GM12878 (cell line): ENCODE data around the gene CDKN2B-AS1. TPM values are rescaled to one million over a fixed set of nuclear protein-coding genes. Genes with fewer than 3 reads are reported as not detected.
A peak's percentile ranks its signal among the peaks of the same experiment; 100 is the strongest.

Experiments used
- ATAC-seq: fragments of 200-7000 bp; cut with Tn5 transposase; 3 replicates; pipeline ENCODE4 v1.9.1; 2020; ENCODE audit warnings: mild to moderate bottlenecking, moderate library complexity
- BruUV-seq: library from RNA; stranded (reverse); fragments of 400-500 nt; replicated peaks from 2 replicates; lab custom pipeline; 2021; lab: Mats Ljungman, UMichigan
- CTCF ChIA-PET: fragments of 300-600 bp; sonication (Branson Sonifier 250); formaldehyde crosslinking; extraction: SDS; loops from one replicate; lab custom pipeline; 2021; ENCODE audit warnings: inconsistent platforms; lab: Yijun Ruan, JAX
- POLR2A ChIA-PET: fragments of 350-600 bp; formaldehyde crosslinking; extraction: SDS; loops from one replicate; lab custom pipeline; 2021; ENCODE audit warnings: inconsistent platforms; lab: Charles Lee
- RAD21 ChIA-PET: fragments of 300-600 bp; sonication (Branson Sonifier 250); formaldehyde crosslinking; loops from one replicate; lab custom pipeline; 2023; ENCODE audit warnings: antibody characterized with exemption; ENCODE audit not compliant: unreplicated experiment; lab: Charles Lee
- SMC1A ChIA-PET: fragments of 300-600 bp; sonication (Branson Sonifier 250); formaldehyde crosslinking; loops from one replicate; lab custom pipeline; 2023; ENCODE audit not compliant: unreplicated experiment, uncharacterized antibody; lab: Charles Lee
- DNase-seq: peaks from one replicate; pipeline ENCODE4 v3.0.0-alpha.2; 2011; ENCODE audit warnings: low read depth, low spot score
- FAIRE-seq: peaks from 3 replicates; lab custom pipeline; 2011; peaks lifted over from hg19 to GRCh38; lab: Jason Lieb, UNC
- H2AFZ ChIP-seq: 2 replicates; pipeline ENCODE4 v1.6.0; 2011; ENCODE audit warnings: low read depth, low read length, control low read depth; ENCODE audit not compliant: control insufficient read depth
- H3K27ac ChIP-seq: 2 replicates; pipeline ENCODE4 v1.5.1; 2011; ENCODE audit warnings: control low read depth; ENCODE audit not compliant: control insufficient read depth, insufficient read depth
- H3K27me3 ChIP-seq, 2 experiments: replicated peaks in 1 of 2; 2 replicates each; pipeline versions ENCODE4 v1.6.0 to v1.6.1; 2011; ENCODE audit warnings: low read length in 1 of 2; ENCODE audit not compliant: control insufficient read depth in 2 of 2, insufficient read depth in 2 of 2
- H3K36me3 ChIP-seq, 2 experiments: 2 replicates each; pipeline ENCODE4 v1.5.1; 2011; ENCODE audit warnings: low read length in 1 of 2; ENCODE audit not compliant: control insufficient read depth in 2 of 2, insufficient read depth in 2 of 2
- H3K4me1 ChIP-seq: 2 replicates; pipeline ENCODE4 v1.6.1; 2011; ENCODE audit warnings: mild to moderate bottlenecking, low read length, moderate library complexity, mixed read lengths; ENCODE audit not compliant: control insufficient read depth, insufficient read depth
- H3K4me2 ChIP-seq: 2 replicates; pipeline ENCODE4 v1.6.0; 2011; ENCODE audit warnings: control low read depth; ENCODE audit not compliant: control insufficient read depth, insufficient read depth
- H3K4me3 ChIP-seq: fragments of 200-600 bp; sonication (generic); 2 replicates; pipeline ENCODE4 v1.5.1; 2016
- H3K79me2 ChIP-seq: 2 replicates; pipeline ENCODE4 v1.6.0; 2011; ENCODE audit warnings: low read length; ENCODE audit not compliant: control insufficient read depth, insufficient read depth
- H3K9ac ChIP-seq: 2 replicates; pipeline ENCODE4 v1.8.0; 2011; ENCODE audit warnings: low read length, control low read depth, mixed read lengths; ENCODE audit not compliant: control insufficient read depth, insufficient read depth
- H3K9me3 ChIP-seq: replicated peaks from 3 replicates; pipeline ENCODE4 v1.5.1; 2011; ENCODE audit warnings: mild to moderate bottlenecking, low read length; ENCODE audit not compliant: control insufficient read depth, insufficient read depth
- H4K20me1 ChIP-seq: 2 replicates; pipeline ENCODE4 v1.6.0; 2011; ENCODE audit not compliant: control insufficient read depth, insufficient read depth
- BCL11A ChIP-seq: IDR thresholded peaks from 2 replicates; pipeline ENCODE4 v1.6.1; 2011; ENCODE audit warnings: low read depth, low read length
- CHD2 ChIP-seq: IDR thresholded peaks from 2 replicates; pipeline ENCODE4 v1.6.1; 2011; ENCODE audit warnings: low read depth, low read length, improper control_type of control experiment, borderline replicate concordance
- EED ChIP-seq: sonication (generic); IDR thresholded peaks from 2 replicates; pipeline ENCODE4 v1.6.1; 2016; ENCODE audit warnings: antibody characterized with exemption, low read depth
- EGR1 ChIP-seq, 2 experiments: IDR thresholded peaks; 1 replicate in 1 of 2; 2 replicates in 1 of 2; pipeline ENCODE4 v1.6.1; 2011 to 2012; ENCODE audit warnings: low read depth in 2 of 2, low read length in 2 of 2, borderline replicate concordance in 1 of 2, mild to moderate bottlenecking in 1 of 2, moderate library complexity in 1 of 2
- JUND ChIP-seq: IDR thresholded peaks from 2 replicates; pipeline ENCODE4 v1.6.1; 2012; ENCODE audit warnings: low read depth, mild to moderate bottlenecking, low read length, improper control_type of control experiment, moderate library complexity
- MTA2 ChIP-seq: fragments of 450-650 bp; IDR thresholded peaks from 2 replicates; pipeline ENCODE4 v1.6.1; 2016; ENCODE audit warnings: low read depth, mild to moderate bottlenecking, moderate library complexity
- MTA3 ChIP-seq: IDR thresholded peaks from 2 replicates; pipeline ENCODE4 v1.6.1; 2012; ENCODE audit warnings: low read length, inconsistent platforms, borderline replicate concordance
- NFXL1 ChIP-seq: fragments of 450-650 bp; IDR thresholded peaks from 2 replicates; pipeline ENCODE4 v1.6.1; 2017; ENCODE audit warnings: antibody characterized with exemption, mild to moderate bottlenecking, borderline replicate concordance
- PML ChIP-seq: IDR thresholded peaks from 2 replicates; pipeline ENCODE4 v1.6.1; 2012; ENCODE audit warnings: low read length, inconsistent platforms
- RFX5 ChIP-seq: IDR thresholded peaks from 2 replicates; pipeline ENCODE4 v1.6.1; 2011; ENCODE audit warnings: low read depth, low read length, improper control_type of control experiment
- SIN3A ChIP-seq: IDR thresholded peaks from 2 replicates; pipeline ENCODE4 v1.6.1; 2012; ENCODE audit warnings: low read depth, low read length, improper control_type of control experiment
- SIX5 ChIP-seq: IDR thresholded peaks from 2 replicates; pipeline ENCODE4 v1.6.1; 2011; ENCODE audit warnings: mild to moderate bottlenecking, low read depth, low read length, moderate library complexity; ENCODE audit not compliant: severe bottlenecking
- SUZ12 ChIP-seq: fragments of 200-600 bp; sonication (generic); IDR thresholded peaks from one replicate; pipeline ENCODE4 v1.6.1; 2018; ENCODE audit warnings: antibody characterized with exemption, mild to moderate bottlenecking; ENCODE audit not compliant: unreplicated experiment
- ZNF24 ChIP-seq: fragments of 450-650 bp; IDR thresholded peaks from 2 replicates; pipeline ENCODE4 v1.6.1; 2017; ENCODE audit warnings: antibody characterized with exemption, mild to moderate bottlenecking
- ZZZ3 ChIP-seq: IDR thresholded peaks from 2 replicates; pipeline ENCODE4 v1.6.1; 2011; ENCODE audit warnings: low read depth; ENCODE audit not compliant: control insufficient read depth, insufficient read length
- WGBS: methylation state at CpG from one replicate; pipeline ENCODE4 v1.1.6; 2016; ENCODE audit warnings: low lambda C conversion rate; ENCODE audit not compliant: insufficient replicate concordance, insufficient coverage; ENCODE audit errors: missing lambda C conversion rate; 5-methylcytosine and 5-hydroxymethylcytosine counted together
- in situ Hi-C: fragments of 300-500 bp; cut with MboI; formaldehyde crosslinking; loops from 9 replicates; pipeline ENCODE4 v1.14.3; 2018; ENCODE audit warnings: mixed read lengths
- intact Hi-C: fragments of 100-400 bp; cut with micrococcal nuclease; formaldehyde crosslinking; loops from one replicate; pipeline ENCODE4 v1.14.2; 2022; ENCODE audit not compliant: unreplicated experiment
- polyA plus RNA-seq, 11 experiments: library from polyadenylated mRNA; depleted of rRNA in 4 of 11; unstranded in 6 of 11; stranded (reverse) in 5 of 11; fragments of >200 nt; fragmentation: Nextera tagmentation in 4 of 11; fragmentation: Illumina TruSeq in 1 of 11; extraction: Ambion mirVana in 4 of 11; extraction: Trizol in 1 of 11; gene quantifications; 1 replicate in 1 of 11; 2 replicates in 10 of 11; pipeline versions ENCODE4 v1.2.1 to v1.2.3, GENCODE V29; 2011 to 2016; ENCODE audit warnings: inconsistent platforms in 2 of 11, missing spikeins in 2 of 11, low read depth in 1 of 11
- total RNA-seq, 4 experiments: library from RNA; depleted of rRNA in 3 of 4; stranded (reverse); fragments of >200 nt in 3 of 4; fragmentation: Illumina TruSeq in 1 of 4; extraction: Trizol in 1 of 4; gene quantifications; 2 replicates each; pipeline versions ENCODE4 v1.2.1 to v1.2.3, GENCODE V29; 2013 to 2021
- TF ChIP-seq, protein P1 (sequence below): fragments of 450-650 bp; IDR thresholded peaks from 2 replicates; pipeline ENCODE4 v1.6.1; 2014; ENCODE audit warnings: mild to moderate bottlenecking
- TF ChIP-seq, protein P2 (sequence below): fragments of 450-650 bp; IDR thresholded peaks from 2 replicates; pipeline ENCODE4 v1.6.1; 2016; ENCODE audit warnings: mild to moderate bottlenecking
- TF ChIP-seq, protein P3 (sequence below): fragments of 450-650 bp; IDR thresholded peaks from 2 replicates; pipeline ENCODE4 v1.6.1; 2017; ENCODE audit warnings: mild to moderate bottlenecking, moderate library complexity

The CDKN2B-AS1 gene
- total and polyA plus RNA-seq, 10 of the 15 experiments (the other 5 are each of a cell fraction or from before 2014, with no cell fraction given): 0.22 to 2.2 (median 1.0) TPM; not detected in 1

DNA sequence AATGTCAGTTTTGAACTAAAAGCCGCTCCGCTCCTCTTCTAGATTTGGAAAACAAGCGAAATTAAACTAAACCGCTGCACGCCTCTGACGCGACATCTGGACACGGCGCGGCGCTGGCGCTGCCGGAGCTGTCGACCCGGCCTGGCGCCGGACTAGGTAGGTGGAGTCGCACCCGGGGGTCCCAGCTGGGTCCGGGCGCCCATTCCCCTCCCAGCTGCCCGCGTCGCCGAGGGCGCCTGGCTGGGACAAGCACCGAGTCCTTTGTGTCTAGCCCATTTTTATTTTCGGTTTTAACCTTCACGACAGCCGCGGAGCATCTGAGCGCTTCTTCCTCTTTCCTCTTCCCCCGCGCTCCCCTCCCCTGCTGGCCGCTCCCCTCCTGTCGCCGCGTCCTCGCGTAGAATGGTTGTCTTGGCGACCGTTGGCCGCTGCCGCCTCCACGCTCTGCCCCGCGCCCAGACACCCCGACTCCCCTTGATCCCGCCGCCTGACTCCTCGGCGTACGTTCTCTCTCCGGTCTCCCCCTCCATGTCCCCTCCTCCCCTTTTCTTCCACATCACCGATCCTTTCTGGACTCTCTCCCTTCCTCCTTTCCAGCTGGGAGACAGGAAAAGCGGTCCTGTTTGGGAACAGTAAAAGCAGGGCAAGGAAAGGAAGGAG, 545 bp downstream of the CDKN2B-AS1 start:
- in situ Hi-C loops: no loop called here
- peak; percentile 86 for FAIRE-seq
- TF ChIP-seq CHD2 (peak; percentile 57; the same call in 1 of the 2 replicates), JUND (no peak), PML (no peak), RFX5 (no peak), ZZZ3 (no peak), ZNF24 (no peak), SIN3A (peak; percentile 90), MTA2 (0 out of 2 replicates have a peak, but pooled peaks have one; percentile 7), MTA3 (no peak), SUZ12 (no peak), EGR1 (IDR thresholded peaks at IDR 0.05; ENCODE audit: borderline replicate concordance in 1 of 2, low read depth in 2 of 2, low read length in 2 of 2) (no peak), NFXL1 (no peak), BCL11A (no peak), EED (peak; percentile 42; the same call in 1 of the 2 replicates), SIX5 (no peak)
- TF ChIP-seq, protein P1, sequence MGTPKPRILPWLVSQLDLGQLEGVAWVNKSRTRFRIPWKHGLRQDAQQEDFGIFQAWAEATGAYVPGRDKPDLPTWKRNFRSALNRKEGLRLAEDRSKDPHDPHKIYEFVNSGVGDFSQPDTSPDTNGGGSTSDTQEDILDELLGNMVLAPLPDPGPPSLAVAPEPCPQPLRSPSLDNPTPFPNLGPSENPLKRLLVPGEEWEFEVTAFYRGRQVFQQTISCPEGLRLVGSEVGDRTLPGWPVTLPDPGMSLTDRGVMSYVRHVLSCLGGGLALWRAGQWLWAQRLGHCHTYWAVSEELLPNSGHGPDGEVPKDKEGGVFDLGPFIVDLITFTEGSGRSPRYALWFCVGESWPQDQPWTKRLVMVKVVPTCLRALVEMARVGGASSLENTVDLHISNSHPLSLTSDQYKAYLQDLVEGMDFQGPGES: no peak
- TF ChIP-seq, protein P2, sequence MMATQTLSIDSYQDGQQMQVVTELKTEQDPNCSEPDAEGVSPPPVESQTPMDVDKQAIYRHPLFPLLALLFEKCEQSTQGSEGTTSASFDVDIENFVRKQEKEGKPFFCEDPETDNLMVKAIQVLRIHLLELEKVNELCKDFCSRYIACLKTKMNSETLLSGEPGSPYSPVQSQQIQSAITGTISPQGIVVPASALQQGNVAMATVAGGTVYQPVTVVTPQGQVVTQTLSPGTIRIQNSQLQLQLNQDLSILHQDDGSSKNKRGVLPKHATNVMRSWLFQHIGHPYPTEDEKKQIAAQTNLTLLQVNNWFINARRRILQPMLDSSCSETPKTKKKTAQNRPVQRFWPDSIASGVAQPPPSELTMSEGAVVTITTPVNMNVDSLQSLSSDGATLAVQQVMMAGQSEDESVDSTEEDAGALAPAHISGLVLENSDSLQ: no peak; the same call in 1 of the 2 replicates
- TF ChIP-seq, protein P3, sequence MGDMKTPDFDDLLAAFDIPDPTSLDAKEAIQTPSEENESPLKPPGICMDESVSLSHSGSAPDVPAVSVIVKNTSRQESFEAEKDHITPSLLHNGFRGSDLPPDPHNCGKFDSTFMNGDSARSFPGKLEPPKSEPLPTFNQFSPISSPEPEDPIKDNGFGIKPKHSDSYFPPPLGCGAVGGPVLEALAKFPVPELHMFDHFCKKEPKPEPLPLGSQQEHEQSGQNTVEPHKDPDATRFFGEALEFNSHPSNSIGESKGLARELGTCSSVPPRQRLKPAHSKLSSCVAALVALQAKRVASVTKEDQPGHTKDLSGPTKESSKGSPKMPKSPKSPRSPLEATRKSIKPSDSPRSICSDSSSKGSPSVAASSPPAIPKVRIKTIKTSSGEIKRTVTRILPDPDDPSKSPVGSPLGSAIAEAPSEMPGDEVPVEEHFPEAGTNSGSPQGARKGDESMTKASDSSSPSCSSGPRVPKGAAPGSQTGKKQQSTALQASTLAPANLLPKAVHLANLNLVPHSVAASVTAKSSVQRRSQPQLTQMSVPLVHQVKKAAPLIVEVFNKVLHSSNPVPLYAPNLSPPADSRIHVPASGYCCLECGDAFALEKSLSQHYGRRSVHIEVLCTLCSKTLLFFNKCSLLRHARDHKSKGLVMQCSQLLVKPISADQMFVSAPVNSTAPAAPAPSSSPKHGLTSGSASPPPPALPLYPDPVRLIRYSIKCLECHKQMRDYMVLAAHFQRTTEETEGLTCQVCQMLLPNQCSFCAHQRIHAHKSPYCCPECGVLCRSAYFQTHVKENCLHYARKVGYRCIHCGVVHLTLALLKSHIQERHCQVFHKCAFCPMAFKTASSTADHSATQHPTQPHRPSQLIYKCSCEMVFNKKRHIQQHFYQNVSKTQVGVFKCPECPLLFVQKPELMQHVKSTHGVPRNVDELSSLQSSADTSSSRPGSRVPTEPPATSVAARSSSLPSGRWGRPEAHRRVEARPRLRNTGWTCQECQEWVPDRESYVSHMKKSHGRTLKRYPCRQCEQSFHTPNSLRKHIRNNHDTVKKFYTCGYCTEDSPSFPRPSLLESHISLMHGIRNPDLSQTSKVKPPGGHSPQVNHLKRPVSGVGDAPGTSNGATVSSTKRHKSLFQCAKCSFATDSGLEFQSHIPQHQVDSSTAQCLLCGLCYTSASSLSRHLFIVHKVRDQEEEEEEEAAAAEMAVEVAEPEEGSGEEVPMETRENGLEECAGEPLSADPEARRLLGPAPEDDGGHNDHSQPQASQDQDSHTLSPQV: no peak

More for the DNA sequence above, 545 bp downstream of the CDKN2B-AS1 start:
- BruUV-seq: TSS peak; percentile 68
- H4K20me1 ChIP-seq: no peaks in the 10 kb centered on the region
- H3K9me3 ChIP-seq: no peaks in the 10 kb centered on the region
- no peaks in the 10 kb centered on the region for H3K27me3 ChIP-seq
- H2AFZ ChIP-seq: peak overlapping the region; percentile 93
- SMC1A ChIA-PET: interaction anchor here (0.5 to 3.8 kb wide), 4 partner anchors 10 to 187 kb away, joined by 3 to 16 read pairs (median 4); partner anchors contain the start of gene CDKN2B
- WGBS: 1% methylated on average over 53 of the region's 56 CpGs
- H3K9ac ChIP-seq: peak overlapping the region; percentile 93
- peak overlapping the region; percentile 89 for H3K4me3 ChIP-seq
- no peaks in the 10 kb centered on the region for H3K36me3 ChIP-seq
- peaks cover 30% of the 10 kb centered on the region for H3K79me2 ChIP-seq
- intact Hi-C loops: no loop called here
- POLR2A ChIA-PET: no interaction called here
- peak overlapping the region; percentile 96 for H3K4me2 ChIP-seq
- DNase-seq (peak; percentile 55), ATAC-seq (peak; percentile 82)
- H3K4me1 ChIP-seq: peaks cover 4% of the 10 kb centered on the region; the same call in 1 of the 2 replicates
- H3K27ac ChIP-seq: peak overlapping the region; percentile 91
- CTCF ChIA-PET: interaction anchor here (0.6 to 7.9 kb wide), 6 partner anchors 13 to 1110 kb away, joined by 3 to 54 read pairs (median 4); partner anchors contain the start of gene CDKN2B
- RAD21 ChIA-PET: interaction anchor here (1.4 to 1.9 kb wide), 3 partner anchors 8 to 182 kb away, joined by 3 to 6 read pairs (median 4); partner anchors contain the start of gene CDKN2B
